GM18502 (cell line): ENCODE data around the gene PRKG2.
"Not testable (repeated sequence)": the region's sequence is repeated elsewhere in the genome, so short reads cannot be mapped to it uniquely, and the experiment has no call there.

Experiments
- ATAC-seq: cut with Tn5 transposase; IDR thresholded peaks from one replicate; pipeline ENCODE4 v1.9.1; 2021; ENCODE audit warnings: mild to moderate bottlenecking; ENCODE audit not compliant: unreplicated experiment, poor library complexity

The PRKG2 gene

DNA sequence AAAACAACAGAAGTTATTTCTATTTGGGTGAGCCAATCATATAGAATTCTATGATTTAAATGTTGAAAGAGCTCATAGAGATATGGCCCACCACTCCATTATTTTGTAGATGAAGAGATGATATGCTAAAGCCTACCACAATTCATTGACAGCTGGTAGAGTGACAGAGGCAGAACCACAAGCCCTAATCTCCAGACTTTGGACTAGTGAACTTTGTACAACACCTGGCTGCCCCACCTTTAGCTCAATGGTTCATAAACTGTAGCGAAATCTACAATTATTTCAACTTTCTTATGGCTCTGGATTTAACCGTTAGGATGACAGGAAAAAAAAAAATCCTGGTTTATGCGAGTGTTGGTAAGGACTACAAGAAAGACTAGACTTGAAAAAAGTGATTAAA, 50.9 kb downstream of the PRKG2 start:
- no peak for ATAC-seq

DNA sequence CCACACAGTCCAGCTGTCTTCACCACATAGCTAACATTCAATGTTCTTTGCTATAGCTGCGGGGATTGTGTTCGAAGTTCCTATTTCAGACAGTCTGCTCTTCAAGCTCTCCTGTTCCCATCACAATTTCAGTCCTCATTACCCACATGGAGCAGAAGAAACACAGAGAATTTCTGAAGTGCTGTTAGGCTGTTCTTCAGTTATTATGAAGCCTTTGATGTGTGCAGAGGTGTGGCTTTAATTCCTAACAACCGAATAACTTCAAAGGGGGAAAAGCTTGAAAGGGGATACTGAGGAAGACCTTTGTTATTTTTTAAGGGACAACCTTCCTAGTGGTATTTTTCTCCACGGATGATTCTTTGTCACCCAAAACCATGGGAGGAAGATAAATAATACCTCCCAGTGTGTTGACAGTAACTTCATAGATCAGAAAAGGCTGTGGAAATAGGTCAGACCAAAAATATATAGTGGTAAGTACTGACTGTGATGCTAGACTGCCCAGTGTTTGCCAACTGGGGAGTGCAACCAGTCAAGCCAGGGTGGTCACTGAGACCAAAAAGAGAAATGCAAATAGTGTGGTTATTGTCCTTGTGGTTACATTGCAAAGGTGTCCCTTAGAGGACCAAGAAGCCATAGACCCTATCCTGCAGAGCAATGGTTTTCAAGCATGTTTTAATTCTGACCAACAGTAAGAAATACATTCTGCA, 52.1 kb downstream of the PRKG2 start:
- ATAC-seq = no peak

- ATAC-seq = not testable (repeated sequence)
These were observed 61.2 kb downstream of the PRKG2 start for GRCh38 chr4:81153714-81154323.

- no peak for ATAC-seq
These were observed 61.9 kb downstream of the PRKG2 start for GRCh38 chr4:81152839-81153713.

DNA sequence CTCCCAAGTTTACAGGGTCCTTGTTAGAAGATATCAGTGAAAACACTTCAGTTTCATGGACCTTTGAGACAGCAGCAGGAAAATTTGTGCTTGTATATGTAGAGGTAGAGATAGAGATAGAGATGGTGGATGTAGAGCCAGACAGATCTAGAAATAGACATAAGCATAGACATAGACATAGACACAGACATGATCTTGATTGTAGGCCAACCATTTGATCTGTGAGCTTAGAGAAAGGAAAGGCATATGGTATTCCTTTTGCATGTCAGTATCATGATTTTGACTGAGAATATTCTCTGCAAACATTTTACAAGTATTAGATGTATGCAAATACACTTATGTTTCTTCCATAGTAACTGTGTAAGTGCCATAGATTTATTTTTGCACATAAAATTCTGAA, 65.0 kb downstream of the PRKG2 start:
- no peak for ATAC-seq

GRCh38 chr4:81148576-81148975, 66.4 kb downstream of the PRKG2 start:
- ATAC-seq = no peak

GRCh38 chr4:81146466-81146865, 68.6 kb downstream of the PRKG2 start:
- ATAC-seq = no peak

DNA sequence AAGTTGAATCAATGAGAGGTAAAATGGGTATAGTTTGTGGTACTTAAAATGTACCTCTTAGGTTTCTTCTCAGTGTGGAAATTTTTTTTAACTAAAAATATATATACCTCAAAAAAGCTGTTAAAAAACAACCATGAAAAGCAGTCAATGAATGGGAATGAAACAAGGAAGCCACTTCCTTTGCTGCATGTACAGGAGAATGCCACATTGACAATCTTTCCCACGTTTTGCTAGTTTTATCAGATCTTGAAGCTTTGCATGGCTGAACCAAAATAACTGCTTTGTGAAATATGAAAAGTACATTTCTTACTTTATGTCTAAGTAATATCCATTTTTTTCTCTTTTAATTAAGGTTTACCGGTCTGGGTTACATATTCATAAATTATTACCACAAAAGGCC, 71.8 kb downstream of the PRKG2 start:
- no peak for ATAC-seq

DNA sequence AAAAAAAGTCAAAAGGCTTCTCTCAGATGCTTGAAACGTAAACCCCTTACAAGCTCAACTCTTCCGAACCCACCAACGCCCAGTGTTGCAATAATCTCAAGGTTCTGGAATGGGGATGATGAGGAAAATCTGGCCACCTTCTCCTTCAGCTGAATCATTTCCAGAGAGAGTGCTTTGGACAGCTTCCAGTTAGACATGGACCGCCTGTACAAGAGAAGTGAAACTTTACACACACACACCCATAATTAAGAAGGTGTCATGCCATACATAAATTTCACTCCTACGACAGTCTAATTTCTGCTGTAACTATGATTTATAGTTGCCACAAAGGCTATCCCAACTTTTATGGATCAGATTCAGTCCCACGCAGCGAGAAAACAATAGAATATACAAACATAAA, 72.3 kb downstream of the PRKG2 start:
- no peak for ATAC-seq

DNA sequence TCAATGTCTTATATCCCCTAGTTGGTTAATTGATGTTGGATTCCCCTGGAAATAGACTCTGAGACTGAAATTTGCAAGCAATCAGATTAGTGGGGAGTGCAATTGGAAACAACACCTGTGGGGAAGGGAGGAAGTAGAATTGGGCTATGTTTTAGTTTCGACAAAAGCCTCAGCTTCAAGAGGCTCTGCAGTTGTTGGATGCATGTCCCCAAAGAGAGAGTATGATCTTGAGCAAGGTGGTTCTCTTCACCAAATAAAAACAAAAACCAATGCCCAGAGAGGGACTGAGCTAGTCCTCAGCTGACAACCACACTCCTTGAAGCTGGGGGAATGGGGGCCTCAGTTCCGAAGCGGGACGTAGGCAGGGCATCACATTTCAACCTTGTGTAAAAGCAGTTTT, 77.1 kb downstream of the PRKG2 start:
- no peak for ATAC-seq

- no peak for ATAC-seq
These were observed 77.6 kb downstream of the PRKG2 start for GRCh38 chr4:81137446-81137845.

DNA sequence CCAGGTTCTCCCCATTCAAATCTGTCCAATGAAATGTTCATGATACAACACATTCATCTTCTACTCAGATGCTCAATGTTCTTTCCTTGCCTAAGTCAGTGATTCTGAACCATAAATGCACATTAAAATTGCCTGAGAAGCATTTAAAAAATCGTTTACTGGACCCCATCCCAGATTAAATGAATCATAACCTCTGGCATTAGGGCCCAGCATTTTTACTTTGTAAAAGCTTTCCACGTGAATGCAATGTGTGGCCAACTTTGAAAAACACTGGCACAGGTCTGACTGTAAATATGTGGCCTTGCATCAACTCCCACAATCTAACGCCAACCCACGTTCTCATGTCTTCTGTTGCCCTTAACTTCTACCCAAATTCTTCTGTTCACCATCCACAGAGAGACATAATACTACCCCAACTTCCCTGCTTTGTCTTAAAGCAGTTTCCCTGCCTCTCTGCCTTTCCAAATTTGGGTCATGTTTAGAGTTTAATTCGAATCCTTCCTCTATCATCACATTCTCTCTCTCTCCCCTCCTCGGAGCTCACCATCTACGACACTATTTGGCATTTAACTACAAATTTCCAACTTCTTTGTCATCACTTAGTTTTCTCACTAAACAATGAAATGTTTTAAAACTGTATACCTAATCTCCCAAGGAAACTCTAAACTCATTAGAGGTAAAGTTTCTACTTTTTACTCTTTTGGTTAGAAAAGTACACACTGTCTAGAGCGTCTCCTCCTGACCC, 78.7 kb downstream of the PRKG2 start:
- no peak for ATAC-seq

GRCh38 chr4:81135501-81135900, 79.5 kb downstream of the PRKG2 start:
- no peak for ATAC-seq

GRCh38 chr4:81131563-81131962, 83.5 kb downstream of the PRKG2 start:
- no peak for ATAC-seq

GRCh38 chr4:81131066-81131465, 84.0 kb downstream of the PRKG2 start:
- no peak for ATAC-seq

DNA sequence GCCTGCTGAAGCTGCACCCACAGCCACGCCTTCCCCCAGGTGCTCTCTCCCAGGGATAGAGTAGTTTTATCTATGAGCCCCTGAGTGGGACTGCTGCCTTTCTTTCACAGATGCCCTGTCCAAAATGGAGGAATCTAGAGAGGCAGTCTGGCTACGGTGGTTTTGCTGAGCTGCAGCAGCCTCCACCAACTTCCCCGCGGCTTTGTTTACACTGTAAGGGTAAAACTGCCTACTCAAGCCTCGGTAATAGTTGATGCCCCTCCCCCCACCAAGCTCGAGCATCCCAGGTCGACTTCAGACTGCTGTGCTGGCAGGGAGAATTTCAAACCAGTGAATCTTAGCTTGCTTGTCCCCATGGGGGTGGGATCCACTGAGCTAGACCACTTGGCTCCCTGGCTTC, 84.5 kb downstream of the PRKG2 start:
- no peak for ATAC-seq

DNA sequence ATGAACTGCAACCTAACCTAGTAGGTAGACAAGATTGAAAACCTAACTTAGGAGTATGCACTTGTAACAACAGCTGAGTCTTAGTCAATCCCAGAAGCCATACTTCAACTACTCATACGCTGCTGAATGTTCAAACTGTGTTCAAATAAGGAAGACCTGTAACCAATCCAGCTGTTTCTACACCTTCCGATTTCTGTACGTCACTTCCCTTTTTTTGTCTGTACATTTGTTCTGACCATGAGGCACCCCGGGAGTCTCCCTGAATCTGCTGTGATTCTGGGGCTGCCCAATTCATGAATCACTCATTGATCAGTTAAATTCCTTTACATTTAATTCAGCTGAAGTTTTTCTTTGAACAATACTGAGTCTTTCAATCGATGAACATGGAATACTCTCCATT, 95.0 kb downstream of the PRKG2 start:
- no peak for ATAC-seq

DNA sequence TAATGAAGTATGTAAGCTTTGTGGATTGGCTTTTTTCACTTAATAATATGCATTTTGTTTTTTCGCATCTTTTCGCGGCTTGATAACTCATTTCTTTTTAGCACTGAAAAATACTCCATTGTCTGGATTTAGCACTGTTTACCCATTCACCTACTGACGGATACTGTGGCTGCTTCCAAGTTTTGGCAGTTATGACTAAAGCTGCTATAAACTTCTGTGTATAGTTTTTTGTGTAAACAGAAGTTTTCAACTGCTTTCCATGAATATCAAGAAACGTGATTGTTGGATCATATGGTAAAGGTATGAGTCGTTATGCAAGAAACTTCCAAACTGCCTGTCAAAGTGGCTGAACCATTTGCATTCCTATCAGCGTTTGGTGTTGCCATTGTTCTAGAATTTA, 96.9 kb downstream of the PRKG2 start:
- ATAC-seq = no peak

- ATAC-seq = no peak
These were observed 98.5 kb downstream of the PRKG2 start for GRCh38 chr4:81116566-81116965.

DNA sequence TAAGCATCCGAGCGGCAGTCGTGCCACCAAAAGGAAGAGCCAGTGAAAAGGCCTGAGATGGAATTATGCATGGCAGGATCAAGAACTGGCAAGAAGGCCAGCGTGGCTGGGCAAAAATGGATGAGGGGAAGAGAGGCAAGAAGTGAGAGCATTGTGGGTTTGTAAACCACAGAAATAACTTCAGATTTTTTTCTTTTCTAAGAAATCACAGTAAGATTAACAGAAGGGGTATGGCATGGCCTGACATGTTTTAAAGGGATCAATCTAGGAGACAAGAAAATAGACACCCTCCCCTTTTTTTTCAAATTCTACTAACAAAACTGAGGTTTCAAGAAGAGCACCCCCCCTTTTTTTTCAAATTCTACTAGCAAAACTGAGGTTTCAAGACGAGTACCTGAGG, 102.0 kb downstream of the PRKG2 start:
- ATAC-seq = no peak

GRCh38 chr4:81109356-81109755, 105.7 kb downstream of the PRKG2 start:
- ATAC-seq = no peak
